GM11168 (cell line): Measurements from ENCODE around the gene PASK.

ENCODE experiments used
- in situ Hi-C: fragments of 300-500 bp; cut with MboI; formaldehyde crosslinking; loops from one replicate; pipeline ENCODE4 v1.12.0; 2022; ENCODE audit warnings: low sequenced_read_pairs; ENCODE audit not compliant: unreplicated experiment

PASK gene

DNA sequence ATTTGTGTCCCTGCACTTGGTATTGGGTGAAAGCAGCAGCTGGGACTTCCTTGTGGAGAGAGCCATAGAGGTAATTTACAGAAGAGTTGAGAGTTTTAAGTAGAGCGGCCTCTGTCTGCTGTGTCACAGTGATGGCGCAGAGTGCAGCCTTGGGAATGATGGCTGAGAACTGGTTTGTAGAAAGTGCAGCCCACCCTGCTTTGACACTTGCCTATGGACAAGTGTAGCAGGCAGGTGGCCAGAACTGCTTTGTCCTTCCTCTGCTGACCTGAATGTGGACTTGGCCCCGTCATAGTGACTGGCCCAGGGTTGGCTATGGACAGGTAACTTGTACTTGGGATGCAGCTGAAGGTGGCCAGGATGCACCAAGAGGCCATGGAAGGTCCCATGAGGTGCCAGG is 32.9 kb upstream of the PASK start:
- in situ Hi-C loops = no loop called here

DNA sequence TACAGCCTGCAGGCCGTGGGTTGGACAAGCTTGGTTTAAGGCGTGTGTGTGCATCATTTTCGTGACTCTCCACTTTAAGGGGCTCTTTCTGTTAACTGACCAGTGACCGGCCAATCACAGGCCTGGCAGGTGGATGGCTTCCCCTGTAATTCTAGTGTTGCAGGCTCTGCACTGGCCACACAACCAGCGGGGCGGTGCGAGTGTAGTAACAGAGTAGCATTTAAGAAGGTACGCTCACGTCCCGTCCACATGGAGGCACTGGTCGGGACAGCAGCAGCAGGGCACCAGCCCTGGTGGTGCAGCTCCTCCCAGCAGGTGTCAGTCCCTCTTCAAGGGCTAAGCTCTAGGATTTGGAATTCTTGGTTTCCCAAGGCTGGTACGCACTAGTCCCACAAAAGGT is 31.2 kb upstream of the PASK start:
- in situ Hi-C loops = no loop called here

DNA sequence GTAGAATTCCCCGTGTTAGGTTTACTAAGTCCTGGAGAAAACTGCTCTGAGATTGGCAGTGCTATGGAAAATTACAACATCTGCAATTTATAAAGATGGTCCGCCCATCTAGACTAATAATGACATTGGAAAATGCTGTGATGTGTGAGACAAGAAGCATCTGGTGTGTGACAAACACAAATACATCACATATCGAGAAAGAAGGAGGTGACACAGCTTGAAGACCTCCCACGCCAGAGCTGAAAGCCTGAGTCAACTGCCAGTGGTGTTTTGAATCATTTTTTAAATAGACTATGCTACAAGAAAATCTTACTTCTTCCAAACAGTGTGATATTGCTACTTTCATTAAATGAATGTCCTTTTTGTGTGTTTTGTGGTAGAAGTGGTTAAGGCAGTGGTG is 30.6 kb upstream of the PASK start:
- in situ Hi-C loops = no loop called here

DNA sequence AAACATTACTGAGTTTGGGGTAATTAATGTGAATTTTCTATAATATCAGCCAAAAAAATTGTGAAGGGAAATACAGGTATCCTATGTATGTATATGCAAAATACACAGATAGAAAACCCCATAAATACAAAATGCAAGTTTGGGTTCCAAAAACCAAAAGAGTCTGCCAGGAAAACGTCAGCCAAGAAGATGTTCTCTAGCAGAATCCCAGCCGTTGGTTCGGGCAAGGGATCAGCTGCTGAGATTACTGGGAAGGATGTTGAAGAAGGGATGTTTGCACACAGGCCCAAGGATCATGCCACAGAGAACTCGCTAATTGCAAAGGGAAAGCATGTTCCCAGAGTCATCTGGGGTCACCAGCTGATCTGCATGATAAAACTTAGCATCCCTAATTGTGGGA is 29.7 kb upstream of the PASK start:
- in situ Hi-C loops = no loop called here

DNA sequence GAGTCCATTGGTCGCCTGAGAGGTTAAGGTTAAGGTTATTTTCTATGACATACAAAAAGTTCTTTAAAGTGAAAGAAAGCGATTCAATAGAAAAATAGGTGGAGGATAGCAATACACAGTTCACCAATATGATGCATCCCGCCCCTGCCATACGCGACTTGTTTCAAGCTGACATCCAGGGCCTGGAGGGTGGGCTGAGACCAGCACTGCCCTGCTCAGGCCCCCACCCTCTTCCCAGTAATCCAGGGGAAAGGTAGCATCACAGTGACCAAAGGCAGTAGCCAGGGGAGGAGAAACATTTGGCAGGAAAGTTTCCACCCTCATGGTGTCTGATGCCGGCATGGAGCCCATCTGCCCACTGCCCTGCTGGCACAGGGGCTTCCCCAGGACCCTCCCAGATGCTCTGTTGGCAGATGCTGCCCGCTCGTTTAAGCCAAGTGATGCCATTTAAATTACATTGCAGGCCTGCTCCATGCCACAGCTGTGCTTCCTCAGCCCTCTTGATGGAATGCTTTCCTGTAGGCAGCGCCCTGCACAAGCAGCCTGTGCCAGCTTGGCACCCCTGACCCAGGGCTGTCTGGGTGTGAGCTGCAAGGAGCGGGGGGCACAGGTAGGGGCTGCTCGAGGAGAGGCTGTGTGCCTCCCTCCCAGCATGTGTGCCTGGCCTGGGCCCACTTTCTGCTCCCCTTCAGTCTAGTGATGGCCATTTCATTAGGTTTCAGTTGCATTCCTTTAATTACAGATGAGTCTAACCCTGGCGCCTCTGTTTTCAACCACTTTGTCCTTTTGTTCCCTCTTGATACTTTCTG is 28.5 kb upstream of the PASK start:
- in situ Hi-C loops = no loop called here

DNA sequence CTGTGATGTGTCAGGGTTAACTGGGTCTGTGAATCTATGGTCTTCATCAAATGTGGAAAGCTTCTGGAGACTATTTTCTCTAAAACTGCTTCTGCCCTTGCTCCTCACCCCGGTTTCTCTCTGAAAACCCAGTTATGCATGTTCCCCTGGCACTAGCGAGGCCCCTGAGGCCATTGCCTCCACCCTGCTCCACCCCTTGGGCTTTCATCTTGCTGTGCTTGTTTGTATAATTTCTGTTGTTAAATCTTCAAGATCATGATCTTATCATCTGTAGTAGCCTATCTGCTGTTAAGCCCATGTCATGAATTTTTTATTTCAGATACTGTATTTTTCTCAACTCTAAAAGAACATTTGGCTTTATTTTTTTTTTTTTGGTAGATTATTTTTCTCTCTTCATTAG is 24.3 kb upstream of the PASK start:
- in situ Hi-C loops = no loop called here

DNA sequence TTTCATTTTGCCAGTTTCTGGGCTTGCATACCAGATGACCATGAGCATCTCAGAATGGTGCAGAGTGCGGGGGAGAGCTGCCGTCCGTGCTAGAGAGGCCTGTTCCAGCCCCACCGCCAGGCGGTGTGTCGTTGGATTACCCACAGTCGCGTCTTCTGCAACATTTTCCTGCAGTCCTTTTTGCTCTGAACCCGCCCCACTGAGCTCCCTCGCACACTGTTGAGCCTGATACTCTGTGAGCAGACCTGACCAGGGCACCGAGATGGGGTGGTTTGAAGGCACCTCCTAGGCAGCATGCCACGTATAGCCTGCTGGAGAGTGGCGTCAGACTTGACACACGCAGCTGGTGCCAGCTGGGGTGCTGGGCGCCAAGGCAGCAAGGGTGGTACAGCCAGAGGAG is 19.1 kb upstream of the PASK start:
- in situ Hi-C loops = no loop called here

DNA sequence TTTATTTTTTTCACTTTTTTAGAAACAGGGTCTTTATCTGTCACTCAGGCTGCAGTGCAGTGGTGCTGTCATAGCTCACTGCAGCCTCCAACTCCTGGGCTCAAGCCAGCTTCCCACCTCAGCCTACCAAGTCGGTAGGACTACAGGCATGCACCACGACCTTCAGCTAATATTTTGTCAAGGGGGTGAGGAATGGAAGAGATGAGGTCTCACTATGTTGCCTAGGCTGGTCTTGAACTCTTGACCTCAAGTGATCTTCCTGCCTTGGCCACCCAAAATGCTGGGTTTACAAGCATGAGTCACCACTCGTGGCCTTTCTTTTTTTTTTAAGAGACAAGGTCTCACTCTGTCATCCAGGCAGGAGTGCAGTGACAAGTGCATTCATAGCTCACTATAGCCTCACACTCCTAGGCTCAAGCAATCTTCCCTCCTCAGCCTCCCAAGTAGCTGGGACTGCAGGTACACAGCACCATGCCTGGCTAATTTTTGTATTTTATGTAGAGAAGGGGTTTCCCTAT is 14.4 kb upstream of the PASK start:
- in situ Hi-C loops = no loop called here

DNA sequence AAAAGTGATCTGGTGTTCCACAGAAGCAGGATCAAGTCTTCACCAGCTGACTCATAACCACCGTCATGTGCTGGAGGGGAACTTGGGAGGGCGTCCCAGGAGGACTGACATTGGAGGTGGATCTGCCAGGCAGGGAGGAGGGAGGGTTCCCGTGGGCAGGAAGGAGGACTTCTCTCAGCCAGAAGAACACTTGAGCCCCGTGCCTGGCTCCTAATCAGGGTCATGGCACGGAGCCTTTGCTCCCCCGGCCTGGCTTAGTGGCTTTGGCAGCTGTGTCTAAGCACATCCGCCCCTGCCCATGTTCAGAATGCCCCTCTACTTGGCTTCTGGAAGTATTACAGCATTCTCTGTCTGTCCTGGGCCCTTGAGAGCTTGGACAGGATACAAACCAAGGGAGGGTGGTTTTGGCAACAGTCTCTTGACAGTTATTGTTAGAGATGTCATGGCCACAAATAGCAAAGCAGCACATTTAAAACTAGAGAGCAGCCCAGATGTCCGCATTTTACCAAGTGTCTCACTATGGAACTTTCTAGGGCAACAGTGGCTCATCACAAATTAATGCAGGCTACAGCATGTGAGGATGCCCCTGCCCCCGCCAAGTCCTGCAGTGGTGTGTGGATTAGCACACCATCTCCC is 12.5 kb upstream of the PASK start:
- in situ Hi-C loops = no loop called here

DNA sequence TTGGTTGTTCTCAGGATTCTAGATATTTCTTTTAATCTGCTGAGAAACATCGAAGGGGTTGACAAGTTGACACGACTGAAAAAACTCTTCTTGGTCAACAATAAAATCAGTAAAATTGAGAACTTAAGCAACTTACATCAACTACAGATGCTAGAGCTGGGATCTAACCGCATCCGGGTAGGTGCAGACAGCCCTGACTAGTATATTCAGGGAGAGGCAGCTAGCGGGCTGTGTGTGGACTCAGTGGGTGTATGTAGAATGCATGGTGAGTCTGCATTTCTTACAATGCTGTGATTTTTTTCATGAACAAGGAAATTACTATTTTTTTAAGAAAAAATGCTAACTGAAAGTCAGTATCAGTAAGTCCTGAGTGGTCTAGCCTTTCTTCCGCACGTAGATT is 11.0 kb upstream of the PASK start:
- in situ Hi-C loops = no loop called here

DNA sequence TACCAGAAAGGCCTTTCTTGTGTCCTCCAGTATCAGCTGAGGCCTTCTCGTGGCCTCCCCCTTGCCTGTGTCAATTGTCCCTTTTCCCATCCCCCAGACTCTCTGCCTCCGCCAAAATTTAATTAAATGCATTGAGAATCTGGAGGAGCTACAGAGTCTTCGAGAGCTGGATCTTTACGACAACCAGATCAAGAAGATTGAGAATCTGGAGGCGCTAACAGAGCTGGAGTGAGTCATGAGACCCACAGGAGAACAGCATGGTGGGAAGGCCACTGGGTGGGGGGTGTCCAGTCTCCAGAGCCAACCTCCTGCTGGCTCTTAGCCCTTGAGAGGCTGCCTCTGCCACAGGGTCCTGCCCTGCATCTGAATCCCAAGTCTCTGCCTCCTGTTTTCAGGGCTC is 9.8 kb upstream of the PASK start:
- in situ Hi-C loops = no loop called here

DNA sequence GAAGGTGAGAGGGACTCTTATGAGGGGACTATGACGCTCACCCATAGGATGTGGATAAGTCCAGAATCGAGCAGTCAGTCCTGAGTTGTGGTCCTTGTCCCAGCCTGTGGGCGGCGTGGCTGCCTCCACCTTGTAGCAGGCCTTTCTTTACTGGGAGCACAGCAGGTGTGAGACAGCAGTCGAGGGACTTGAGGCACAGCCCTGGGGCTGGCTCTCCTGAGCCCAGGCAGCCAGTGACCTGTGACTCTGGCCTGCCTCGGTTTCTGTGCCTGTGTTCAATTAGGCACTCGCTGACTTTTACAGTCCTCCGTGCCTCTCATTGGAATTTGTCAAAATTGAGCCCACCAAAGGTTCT is 9.3 kb upstream of the PASK start:
- in situ Hi-C loops = no loop called here

DNA sequence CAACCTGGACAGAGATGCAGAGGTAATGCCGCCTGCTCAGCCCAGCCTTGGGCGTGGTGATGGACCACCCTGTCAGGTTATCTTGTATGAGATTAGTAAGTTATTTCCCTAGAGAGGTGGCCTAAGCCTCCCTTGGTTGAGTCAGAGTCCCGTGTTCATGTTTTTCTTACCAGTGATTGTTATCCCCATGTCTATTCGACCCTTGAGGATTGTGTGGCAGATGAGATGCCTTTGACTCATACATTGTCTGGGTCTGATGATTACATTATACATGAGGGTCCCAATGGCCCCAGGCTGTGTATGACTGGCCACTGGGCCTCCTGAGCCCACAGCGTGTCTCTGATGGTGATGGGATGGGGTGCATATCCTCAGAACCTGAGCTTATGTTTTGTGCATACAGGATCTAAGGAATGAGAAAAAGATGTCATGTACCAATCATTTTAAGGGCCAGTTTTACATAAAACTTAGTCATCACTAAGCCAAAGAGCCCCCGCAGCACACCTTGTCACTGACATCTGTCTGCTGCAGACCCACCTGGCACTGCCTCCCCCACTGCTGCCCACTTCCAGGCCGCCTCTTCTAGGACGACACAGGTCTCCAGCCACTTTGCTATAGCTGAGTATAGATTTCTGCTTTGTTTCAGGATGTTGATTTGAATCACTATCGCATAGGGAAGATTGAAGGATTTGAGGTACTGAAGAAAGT is 8.7 kb upstream of the PASK start:
- in situ Hi-C loops = no loop called here

DNA sequence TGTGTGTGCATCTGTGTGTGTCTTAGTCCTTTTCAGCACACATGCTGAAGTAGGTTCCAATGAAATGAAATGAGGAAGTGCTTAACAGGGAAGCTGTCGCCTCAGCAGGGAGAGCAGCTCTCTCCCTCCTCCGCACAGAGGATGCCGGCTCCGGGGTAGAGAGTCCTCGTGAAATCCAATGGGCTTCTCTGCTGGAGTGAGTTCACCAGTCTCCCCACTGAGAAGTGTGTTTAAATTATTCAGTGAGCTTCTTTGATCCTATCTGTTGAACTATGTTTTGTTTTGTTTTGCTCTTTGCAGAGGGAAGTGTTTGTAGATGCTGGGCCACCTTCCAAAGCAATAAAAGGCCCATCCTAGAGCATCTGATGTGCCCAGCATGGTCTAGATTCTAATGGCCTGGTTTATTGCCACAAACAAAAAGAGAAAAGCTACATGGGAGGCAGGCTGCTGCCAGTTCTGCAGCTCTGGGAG is 7.7 kb upstream of the PASK start:
- in situ Hi-C loops = no loop called here

DNA sequence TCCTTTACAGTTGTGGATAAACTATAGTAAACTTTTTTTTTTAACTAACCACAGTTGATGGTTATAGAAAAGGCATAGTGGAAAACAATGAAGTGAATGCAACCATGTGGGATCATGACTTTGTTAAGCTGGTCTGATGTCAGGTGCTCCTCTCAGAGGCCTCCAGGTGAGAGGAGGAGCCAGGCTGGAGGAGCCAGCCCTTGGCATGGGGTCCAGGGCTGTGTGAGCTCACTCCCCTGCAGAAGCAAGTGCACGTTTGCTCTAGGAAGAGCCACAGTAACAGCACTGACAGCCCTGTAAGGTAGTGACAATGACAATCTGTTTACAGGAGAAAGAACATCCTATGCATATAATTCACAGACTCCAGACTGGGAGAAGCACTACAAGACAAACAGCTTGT is 6.7 kb upstream of the PASK start:
- in situ Hi-C loops = no loop called here

DNA sequence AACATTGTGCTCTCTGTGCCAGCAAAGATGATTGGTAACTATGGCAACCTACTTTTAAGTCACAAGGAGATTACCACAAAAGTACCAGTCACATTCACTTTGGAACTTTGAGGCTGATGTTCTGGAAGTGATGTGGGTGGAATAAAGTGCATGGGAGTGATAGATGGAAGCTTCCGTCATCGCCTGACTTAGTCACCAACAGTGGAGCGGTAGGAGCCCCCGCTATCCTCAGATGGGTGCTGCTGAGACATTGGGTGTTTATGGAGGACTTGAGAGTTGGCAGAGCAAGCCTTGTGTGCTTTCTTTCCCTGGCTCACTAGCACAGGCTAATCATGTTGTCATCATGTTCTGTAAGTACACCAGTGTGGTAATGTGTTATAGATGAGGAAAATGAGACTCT is 5.6 kb upstream of the PASK start:
- in situ Hi-C loops = no loop called here

DNA sequence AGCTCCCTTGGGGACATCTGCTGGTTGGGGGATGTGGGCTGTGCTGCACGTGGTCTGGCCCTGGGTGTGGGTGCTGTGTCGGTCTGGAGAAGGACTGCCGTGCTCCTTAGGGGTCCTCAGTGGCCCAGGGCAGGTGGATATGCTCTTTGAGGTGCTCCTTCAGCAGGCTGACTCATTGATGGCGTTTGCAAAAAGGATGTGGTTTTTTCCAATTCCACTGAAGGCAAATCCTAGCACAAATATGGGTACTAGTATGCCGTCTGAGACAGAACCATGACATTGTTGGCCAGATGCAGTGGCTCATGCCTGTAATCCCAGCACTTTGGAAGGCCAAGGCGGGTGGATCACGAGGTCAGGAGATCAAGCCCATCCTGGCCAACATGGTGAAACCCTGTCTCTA is 4.3 kb upstream of the PASK start:
- in situ Hi-C loops = no loop called here

DNA sequence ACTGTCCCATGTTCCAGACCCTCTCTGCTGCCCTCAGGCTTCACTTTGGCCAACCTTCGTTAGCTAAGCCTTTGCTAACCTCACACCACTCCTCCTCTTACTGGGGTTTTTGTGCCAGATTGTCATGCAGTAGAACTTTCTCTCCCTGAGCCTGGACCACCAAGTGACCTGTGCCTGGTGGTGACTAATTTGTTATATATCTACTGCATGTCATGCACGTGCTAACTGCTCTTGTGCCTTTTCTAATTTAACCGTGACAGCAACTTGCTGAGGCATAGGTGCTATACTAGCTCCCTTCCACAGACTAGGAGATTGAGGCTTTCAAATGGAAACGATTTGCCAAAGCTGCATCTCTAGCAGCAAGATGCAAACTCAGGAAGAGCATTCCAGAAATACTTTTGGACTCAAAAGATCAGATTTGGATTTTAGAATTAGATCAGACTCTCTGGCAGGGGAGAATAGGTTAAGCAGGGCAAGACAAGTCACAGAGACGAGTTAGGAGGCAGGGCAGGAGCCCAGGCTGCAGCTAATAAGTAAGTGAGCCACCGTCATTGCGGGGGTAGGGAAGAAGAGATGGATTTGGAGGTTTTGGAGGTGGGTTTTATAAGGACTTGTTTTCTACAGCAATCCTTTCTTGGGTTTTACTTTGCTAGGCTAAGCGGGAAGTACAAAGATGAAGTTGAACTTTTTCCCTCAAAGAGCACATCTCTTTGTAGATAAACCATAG is 2.8 kb upstream of the PASK start:
- in situ Hi-C loops = no loop called here

DNA sequence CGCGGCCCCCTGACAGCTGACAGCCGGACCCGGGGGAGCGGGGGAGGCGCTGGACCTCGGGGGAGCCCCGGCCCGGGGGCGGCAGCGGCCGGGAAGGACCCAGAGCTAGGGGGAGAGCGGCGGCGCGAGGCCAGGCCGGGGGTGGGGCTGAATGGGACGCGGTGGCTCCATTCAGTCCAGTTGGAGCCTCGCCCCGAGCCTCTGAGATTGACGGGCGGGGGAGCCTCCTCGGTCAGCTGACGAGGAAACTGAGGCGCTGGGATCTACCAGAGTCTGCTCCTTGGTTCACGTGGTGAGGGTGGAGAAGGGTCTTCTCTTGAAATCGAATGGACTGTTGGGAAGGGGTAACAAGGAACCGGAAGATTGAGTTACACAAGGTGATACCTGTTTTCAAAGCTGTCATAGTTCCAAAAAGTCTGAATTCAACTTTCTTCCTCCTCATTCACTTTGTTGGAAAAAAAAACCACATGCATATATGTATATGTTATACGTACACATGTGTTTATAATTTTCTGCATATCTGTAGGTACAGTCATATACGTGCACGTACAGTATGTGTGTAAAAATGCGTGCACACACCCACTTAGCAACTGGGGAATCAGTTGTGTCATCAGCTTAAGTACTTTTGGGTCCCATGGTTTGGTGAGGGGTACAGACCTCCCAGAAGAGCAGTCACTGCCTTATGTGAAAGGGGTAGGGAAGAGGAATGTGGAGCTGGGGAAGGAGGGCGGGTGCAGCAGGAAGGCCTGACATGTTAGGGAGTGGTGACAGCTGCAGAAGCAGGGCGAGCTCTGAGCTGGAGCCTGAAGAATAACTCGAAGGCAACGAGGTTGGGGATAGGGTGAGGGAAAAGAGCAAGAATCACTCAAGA is 1.6 kb upstream of the PASK start:
- in situ Hi-C loops = no loop called here
